K562 (cell line): Measurements from ENCODE around the gene PMP22. TPM values are rescaled to one million over a fixed set of nuclear protein-coding genes. Genes with fewer than 3 reads are reported as not detected.

ENCODE experiments used
- ATAC-seq: fragments of 200-7000 bp; cut with Tn5 transposase; 3 replicates; pipeline ENCODE4 v1.9.1; 2020; ENCODE audit warnings: moderate library complexity
- BruUV-seq: library from RNA; stranded (reverse); fragments of 400-500 nt; replicated peaks from 2 replicates; lab custom pipeline; 2021; lab: Mats Ljungman, UMichigan
- CTCF ChIA-PET: fragments of 300-600 bp; formaldehyde crosslinking; extraction: SDS; loops from one replicate; lab custom pipeline; 2021; ENCODE audit warnings: low intra/inter-chr PET ratio; lab: Yijun Ruan, JAX
- POLR2A ChIA-PET: fragments of 300-600, 350-650 bp; sonication (Branson Sonifier 250); formaldehyde crosslinking; extraction: SDS; loops from one replicate; lab custom pipeline; 2021; ENCODE audit warnings: antibody characterized with exemption, inconsistent platforms; lab: Yijun Ruan, JAX
- DNase-seq, 4 experiments: peaks; one replicate each; pipeline versions ENCODE4 v3.0.0 to v3.0.0-alpha.2; 2011 to 2018; ENCODE audit warnings: low spot score in 3 of 4, mixed read lengths in 3 of 4; ENCODE audit errors: extremely low read depth in 1 of 4
- FAIRE-seq: peaks from 2 replicates; lab custom pipeline; 2011; peaks lifted over from hg19 to GRCh38; lab: Jason Lieb, UNC
- H2AFZ ChIP-seq: 2 replicates; pipeline ENCODE4 v1.6.0; 2011; ENCODE audit warnings: low read depth, low read length, control low read depth, inconsistent platforms
- H3K27ac ChIP-seq: fragments of 200-600 bp; 3 replicates; pipeline ENCODE4 v1.8.0; 2011; ENCODE audit warnings: low read depth, mild to moderate bottlenecking, control low read depth, inconsistent platforms, low read length, moderate library complexity, mixed read lengths; ENCODE audit errors: extremely low read depth
- H3K27me3 ChIP-seq, 2 experiments: fragments of 300-600 bp in 1 of 2; 2 replicates in 1 of 2; 3 replicates in 1 of 2; pipeline versions ENCODE4 v1.6.0 to v1.8.0; 2011; ENCODE audit warnings: inconsistent platforms in 2 of 2, low read length in 2 of 2, mild to moderate bottlenecking in 1 of 2, mixed read lengths in 1 of 2, moderate library complexity in 1 of 2; ENCODE audit not compliant: control insufficient read depth in 2 of 2, insufficient read depth in 2 of 2
- H3K36me3 ChIP-seq: fragments of 300-600 bp; 3 replicates; pipeline ENCODE4 v1.8.0; 2011; ENCODE audit warnings: mild to moderate bottlenecking, low read length, inconsistent platforms; ENCODE audit not compliant: control insufficient read depth, insufficient read depth
- H3K4me1 ChIP-seq, 2 experiments: fragments of 200-600 bp in 1 of 2; replicated peaks in 1 of 2; 2 replicates in 1 of 2; 3 replicates in 1 of 2; pipeline versions ENCODE4 v1.5.1 to v1.8.0; 2011; ENCODE audit warnings: inconsistent platforms in 2 of 2, low read length in 2 of 2, mild to moderate bottlenecking in 1 of 2, mixed read lengths in 1 of 2, moderate library complexity in 1 of 2; ENCODE audit not compliant: control insufficient read depth in 2 of 2, insufficient read depth in 2 of 2
- H3K4me2 ChIP-seq: 2 replicates; pipeline ENCODE4 v1.6.1; 2011; ENCODE audit warnings: low read length, control low read depth, inconsistent platforms, mixed read lengths; ENCODE audit not compliant: insufficient read depth
- H3K4me3 ChIP-seq: fragments of 200-600 bp; sonication (generic), shearing (Covaris generic); 2 replicates; pipeline ENCODE4 v1.5.1; 2016; ENCODE audit warnings: control low read depth, inconsistent platforms
- H3K79me2 ChIP-seq: fragments of 200-600 bp; 3 replicates; pipeline ENCODE4 v1.8.0; 2011; ENCODE audit warnings: low read length, inconsistent platforms; ENCODE audit not compliant: control insufficient read depth, insufficient read depth
- H3K9ac ChIP-seq, 2 experiments: 2 replicates each; pipeline versions ENCODE4 v1.6.0 to v1.6.1; 2011; ENCODE audit warnings: low read depth in 2 of 2, low read length in 2 of 2, control low read depth in 1 of 2, inconsistent platforms in 1 of 2, mild to moderate bottlenecking in 1 of 2, mixed read lengths in 1 of 2; ENCODE audit not compliant: insufficient read depth in 1 of 2
- H3K9me1 ChIP-seq: one replicate; pipeline ENCODE4 v1.6.0; 2011; ENCODE audit warnings: inconsistent platforms, mild to moderate bottlenecking, low read length, moderate library complexity; ENCODE audit not compliant: control insufficient read depth, insufficient read depth
- H3K9me3 ChIP-seq: replicated peaks from 2 replicates; pipeline ENCODE4 v1.5.1; 2011; ENCODE audit warnings: low read depth, low read length, inconsistent platforms; ENCODE audit not compliant: control insufficient read depth, insufficient read depth
- H4K20me1 ChIP-seq: replicated peaks from 2 replicates; pipeline ENCODE4 v1.6.1; 2011; ENCODE audit warnings: low read length, inconsistent platforms, mixed read lengths; ENCODE audit not compliant: control insufficient read depth, insufficient read depth
- CHCHD3 ChIP-seq: fragments of 250-450 bp; sonication (Bioruptor Pico); IDR thresholded peaks from 2 replicates; pipeline ENCODE4 v2.1.2; 2022; ENCODE audit warnings: mild to moderate bottlenecking
- HNRNPLL ChIP-seq: fragments of 200-400 bp; formaldehyde crosslinking; IDR thresholded peaks from 2 replicates; pipeline ENCODE4 v1.6.1; 2017; ENCODE audit warnings: low read length, low read depth, mild to moderate bottlenecking; ENCODE audit not compliant: poor library complexity, severe bottlenecking
- MLX ChIP-seq, 2 experiments: fragments of 450-650 bp in 1 of 2; sonication (generic) in 1 of 2; formaldehyde crosslinking; conservative IDR thresholded peaks; 2 replicates each; pipeline versions ENCODE4 v1.4.0 to v1.8.1; 2020 to 2022; ENCODE audit warnings: mild to moderate bottlenecking in 1 of 2, missing genetic modification reagents in 1 of 2
- SRSF1 ChIP-seq: fragments of 200-400 bp; formaldehyde crosslinking; IDR thresholded peaks from 2 replicates; pipeline ENCODE4 v1.6.1; 2017; ENCODE audit warnings: mild to moderate bottlenecking, low read depth, low read length, moderate library complexity
- ZKSCAN3 ChIP-seq: fragments of 250-450 bp; sonication (Bioruptor Pico); IDR thresholded peaks from 2 replicates; pipeline ENCODE4 v1.4.0; 2020
- WGBS: fragments of 100-300 bp; shearing (Covaris generic); methylation state at CpG from one replicate; pipeline ENCODE4 v1.1.6; 2016; ENCODE audit warnings: low coverage, mixed read lengths; ENCODE audit not compliant: insufficient coverage; ENCODE audit errors: missing lambda C conversion rate; 5-methylcytosine and 5-hydroxymethylcytosine counted together
- in situ Hi-C: fragments of 300-500 bp; cut with MboI; formaldehyde crosslinking; loops from 4 replicates; pipeline ENCODE4 v1.15.0; 2018; ENCODE audit warnings: inconsistent platforms, mixed read lengths
- intact Hi-C: fragments of 100-400 bp; cut with micrococcal nuclease; formaldehyde crosslinking; loops from 2 replicates; pipeline ENCODE4 v1.14.2; 2022
- polyA plus RNA-seq, 8 experiments: library from polyadenylated mRNA; depleted of rRNA in 4 of 8; stranded (reverse) in 5 of 8; unstranded in 3 of 8; fragments of >200 nt; fragmentation: Nextera tagmentation in 2 of 8; fragmentation: Illumina TruSeq in 1 of 8; extraction: Ambion mirVana in 2 of 8; extraction: Trizol in 1 of 8; gene quantifications; 2 replicates each; pipeline versions ENCODE4 v1.2.1 to v1.2.3, GENCODE V29; 2011 to 2014; ENCODE audit warnings: inconsistent platforms in 1 of 8, missing spikeins in 1 of 8
- total RNA-seq, 7 experiments: library from RNA; depleted of rRNA in 6 of 7; stranded (reverse); fragments of >200 nt in 6 of 7; fragmentation: Illumina TruSeq in 2 of 7; extraction: Trizol in 2 of 7; gene quantifications; 2 replicates each; pipeline versions ENCODE4 v1.2.1 to v1.2.3, GENCODE V29; 2011 to 2021; ENCODE audit warnings: low replicate concordance in 1 of 7
- TF ChIP-seq, protein P1 (sequence below): fragments of 250-450 bp; sonication (Bioruptor Pico); IDR thresholded peaks from 2 replicates; pipeline ENCODE4 v1.4.0; 2020; ENCODE audit warnings: mild to moderate bottlenecking

Gene PMP22
- total and polyA plus RNA-seq, 9 of the 15 experiments (the other 6 are each of a cell fraction or from before 2014, with no cell fraction given) = 12.6 to 62.3 (median 25.8) TPM

GRCh38 chr17:15267996-15268395 is 2.9 kb upstream of the PMP22 start:
- Histone ChIP-seq H3K27me3 (peaks cover 0 to 24% of the 10 kb centered on the region in 2 experiments; a peak in 2 of 5 replicates), H3K79me2 (no peaks in the 10 kb centered on the region), H2AFZ (no peak overlapping the region), H3K9ac (no peak overlapping the region), H3K4me1 (peaks cover 5 to 10% of the 10 kb centered on the region in 2 experiments), H3K9me1 (no peaks in the 10 kb centered on the region), H3K27ac (no peak overlapping the region), H4K20me1 (no peaks in the 10 kb centered on the region), H3K9me3 (no peaks in the 10 kb centered on the region), H3K36me3 (no peaks in the 10 kb centered on the region), H3K4me3 (no peak overlapping the region), H3K4me2 (no peak overlapping the region)
- ChIA-PET POLR2A (no interaction called here), CTCF (no interaction called here)
- TF ChIP-seq, protein P1, sequence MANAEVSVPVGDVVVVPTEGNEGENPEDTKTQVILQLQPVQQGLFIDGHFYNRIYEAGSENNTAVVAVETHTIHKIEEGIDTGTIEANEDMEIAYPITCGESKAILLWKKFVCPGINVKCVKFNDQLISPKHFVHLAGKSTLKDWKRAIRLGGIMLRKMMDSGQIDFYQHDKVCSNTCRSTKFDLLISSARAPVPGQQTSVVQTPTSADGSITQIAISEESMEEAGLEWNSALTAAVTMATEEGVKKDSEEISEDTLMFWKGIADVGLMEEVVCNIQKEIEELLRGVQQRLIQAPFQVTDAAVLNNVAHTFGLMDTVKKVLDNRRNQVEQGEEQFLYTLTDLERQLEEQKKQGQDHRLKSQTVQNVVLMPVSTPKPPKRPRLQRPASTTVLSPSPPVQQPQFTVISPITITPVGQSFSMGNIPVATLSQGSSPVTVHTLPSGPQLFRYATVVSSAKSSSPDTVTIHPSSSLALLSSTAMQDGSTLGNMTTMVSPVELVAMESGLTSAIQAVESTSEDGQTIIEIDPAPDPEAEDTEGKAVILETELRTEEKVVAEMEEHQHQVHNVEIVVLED (CRISPR knock-in tag) = no peak
- TF ChIP-seq SRSF1 = no peak
- TF ChIP-seq MLX (CRISPR knock-in tag; conservative IDR thresholded peaks at IDR 0.05) = no peak
- TF ChIP-seq CHCHD3 (CRISPR knock-in tag) = no peak
- TF ChIP-seq HNRNPLL = no peak
- TF ChIP-seq ZKSCAN3 (CRISPR knock-in tag) = no peak
- WGBS = 20% methylated on average over 3 of the region's 3 CpGs
- intact Hi-C loops (no loop called here), in situ Hi-C loops (loop anchor here (25.0 kb wide), 1 partner anchor 694 kb away; no protein-coding TSS in a partner anchor)
- BruUV-seq = no TSS peak
- DNase-seq (no peak), FAIRE-seq (no peak), ATAC-seq (no peak)
